HG03439 (cell line): ENCODE results near the gene CEACAM16.

Experiments
- ATAC-seq: cut with Tn5 transposase; IDR thresholded peaks from one replicate; pipeline ENCODE4 v1.9.1; 2021; ENCODE audit warnings: mild to moderate bottlenecking, moderate library complexity; ENCODE audit not compliant: unreplicated experiment

CEACAM16 gene

GRCh38 chr19:44723952-44724319, 25.0 kb downstream of the CEACAM16 start:
- ATAC-seq, result peak; percentile 61

- no peak for ATAC-seq
Observed at GRCh38 chr19:44725251-44725650, 26.3 kb downstream of the CEACAM16 start.

GRCh38 chr19:44725684-44726083, 26.7 kb downstream of the CEACAM16 start:
- no peak for ATAC-seq

GRCh38 chr19:44726465-44726864, 27.5 kb downstream of the CEACAM16 start:
- no peak for ATAC-seq

GRCh38 chr19:44728178-44728577, 29.2 kb downstream of the CEACAM16 start:
- ATAC-seq, result no peak

GRCh38 chr19:44729516-44730033, 30.6 kb downstream of the CEACAM16 start:
- ATAC-seq, result no peak

- ATAC-seq, result no peak
Observed at GRCh38 chr19:44731081-44731480, 32.1 kb downstream of the CEACAM16 start.

GRCh38 chr19:44731622-44732021, 32.7 kb downstream of the CEACAM16 start:
- no peak for ATAC-seq

GRCh38 chr19:44732235-44733014, 33.5 kb downstream of the CEACAM16 start:
- no peak for ATAC-seq

GRCh38 chr19:44734357-44734756, 35.4 kb downstream of the CEACAM16 start:
- no peak for ATAC-seq

- no peak for ATAC-seq
Observed at GRCh38 chr19:44735011-44735410, 36.1 kb downstream of the CEACAM16 start.

GRCh38 chr19:44737238-44738071, 38.5 kb downstream of the CEACAM16 start:
- no peak for ATAC-seq

- ATAC-seq, result no peak
Observed at GRCh38 chr19:44738136-44738535, 39.2 kb downstream of the CEACAM16 start.

- no peak for ATAC-seq
Observed at GRCh38 chr19:44738603-44739558, 39.9 kb downstream of the CEACAM16 start.

GRCh38 chr19:44740351-44740824, 41.4 kb downstream of the CEACAM16 start:
- no peak for ATAC-seq

GRCh38 chr19:44741258-44741731, 42.3 kb downstream of the CEACAM16 start:
- ATAC-seq, result no peak

GRCh38 chr19:44741841-44742329, 42.9 kb downstream of the CEACAM16 start:
- ATAC-seq, result no peak

- no peak for ATAC-seq
Observed at GRCh38 chr19:44742330-44743061, 43.5 kb downstream of the CEACAM16 start.

- no peak for ATAC-seq
Observed at GRCh38 chr19:44744871-44745332, 46.0 kb downstream of the CEACAM16 start.
